Measurements from ENCODE around the gene MT1F.
A peak's percentile ranks its signal among the peaks of the same experiment; 100 is the strongest.
"Not testable (repeated sequence)": the region's sequence is repeated elsewhere in the genome, so short reads cannot be mapped to it uniquely, and the experiment has no call there.

The MT1F gene

DNA sequence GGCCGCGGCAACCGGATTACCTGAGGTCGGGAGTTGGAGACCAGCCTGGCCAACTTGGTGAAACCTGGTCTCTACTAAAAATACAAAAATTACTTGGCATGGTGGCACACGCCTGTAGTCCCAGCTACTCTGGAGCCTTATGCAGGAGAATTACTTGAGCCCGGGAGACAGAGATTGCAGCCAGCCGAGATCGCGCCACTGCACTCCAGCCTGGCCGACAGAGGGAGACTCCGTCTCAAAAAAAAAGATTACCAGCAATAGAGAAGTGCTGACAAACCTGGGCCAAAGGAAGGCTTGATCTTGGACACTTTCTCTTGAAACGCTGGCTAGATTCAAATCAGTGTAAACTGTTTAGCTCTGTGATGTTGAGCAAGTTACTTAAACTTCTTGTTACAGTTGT, 16.2 kb downstream of the MT1F start:
- no peak for DNase-seq

GRCh38 chr16:56674570-56674969, 16.8 kb downstream of the MT1F start:
- DNase-seq: not testable (repeated sequence)

DNA sequence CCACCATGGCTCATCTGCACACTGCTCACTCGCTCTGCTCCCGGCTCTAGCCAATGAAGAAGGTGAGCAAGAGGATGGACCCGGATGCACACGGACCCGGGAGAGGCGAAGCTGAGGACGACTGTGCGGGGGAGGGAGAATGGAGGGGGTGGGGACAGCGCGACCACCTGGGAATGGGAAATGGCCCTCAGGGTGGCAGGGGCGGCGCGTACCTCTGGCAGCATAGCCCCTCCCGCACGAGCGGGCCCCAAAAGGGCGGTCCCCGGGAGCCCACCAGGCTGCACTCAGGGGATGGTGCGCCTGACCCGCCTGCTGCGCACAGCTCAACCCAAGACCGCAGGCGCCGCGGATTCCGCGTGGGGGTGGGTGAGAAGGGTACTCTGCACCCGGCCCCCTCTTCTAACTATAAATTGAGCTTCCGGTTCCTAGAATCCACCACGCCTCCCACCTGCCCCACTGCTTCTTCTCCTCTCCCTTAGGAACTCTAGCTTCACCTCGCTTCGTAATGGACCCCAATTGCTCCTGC, 18.0 kb downstream of the MT1F start:
- no peak for DNase-seq

GRCh38 chr16:56677474-56677873, 19.7 kb downstream of the MT1F start:
- no peak for DNase-seq

GRCh38 chr16:56679078-56679730, 21.4 kb downstream of the MT1F start:
- no peak for DNase-seq

DNA sequence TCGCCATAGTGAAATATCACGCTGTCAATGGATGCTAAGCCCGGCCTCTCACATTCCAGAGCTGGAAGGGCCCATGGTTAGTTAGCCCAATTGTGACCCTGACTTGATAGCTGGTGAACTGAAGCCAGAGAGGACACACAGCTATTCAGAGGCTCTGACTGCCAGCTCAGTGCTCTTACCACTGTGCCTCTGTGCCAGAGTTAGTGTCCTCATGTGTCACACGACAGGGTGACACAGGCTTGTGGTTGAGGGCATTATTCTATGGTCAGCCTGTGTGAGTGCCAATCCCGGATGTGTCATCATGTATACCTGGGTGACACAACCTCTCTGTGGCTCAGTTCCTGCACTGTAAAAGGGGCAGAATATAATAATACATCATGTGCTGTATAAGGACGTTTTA, 22.1 kb downstream of the MT1F start:
- no peak for DNase-seq

GRCh38 chr16:56681939-56682702, 24.4 kb downstream of the MT1F start, which contains the start of gene MT1X:
Gene MT1X, plus strand, starts transcription at chr16:56682470. Its CDS starts 71 bp downstream, at chr16:56682541.
- peak; percentile 75 for DNase-seq

DNA sequence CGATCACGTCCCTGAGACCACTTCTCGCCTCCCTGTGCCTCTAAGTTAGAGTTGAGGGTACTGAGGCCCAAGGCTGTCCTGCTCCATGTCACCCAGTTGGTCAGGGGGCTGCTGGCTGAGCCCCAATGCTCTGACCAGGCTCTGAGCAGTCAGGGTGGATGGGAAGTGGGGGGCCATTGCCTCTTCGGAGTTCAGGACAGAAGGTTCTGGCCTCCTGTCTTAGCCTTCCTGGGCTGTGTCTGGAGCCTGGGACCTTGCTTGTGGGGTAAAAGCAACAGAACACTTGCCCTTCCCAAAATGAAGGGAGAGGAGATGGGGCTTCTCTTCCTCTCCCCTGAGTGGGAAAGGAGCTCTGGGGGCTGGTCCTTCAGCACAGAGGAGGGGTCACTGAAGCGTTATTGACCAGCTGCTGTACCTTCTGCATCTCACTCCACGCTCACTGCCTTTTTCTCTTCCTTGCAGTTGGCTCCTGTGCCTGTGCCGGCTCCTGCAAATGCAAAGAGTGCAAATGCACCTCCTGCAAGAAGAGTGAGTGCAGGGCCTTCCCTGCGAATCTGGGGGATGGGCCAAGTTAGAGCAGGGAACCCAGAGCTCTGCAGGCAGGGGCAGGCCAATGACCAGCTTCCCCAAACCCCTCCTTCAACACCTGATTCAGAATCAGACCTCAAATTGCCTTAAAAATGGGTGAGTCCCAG, 25.1 kb downstream of the MT1F start:
- no peak for DNase-seq

DNA sequence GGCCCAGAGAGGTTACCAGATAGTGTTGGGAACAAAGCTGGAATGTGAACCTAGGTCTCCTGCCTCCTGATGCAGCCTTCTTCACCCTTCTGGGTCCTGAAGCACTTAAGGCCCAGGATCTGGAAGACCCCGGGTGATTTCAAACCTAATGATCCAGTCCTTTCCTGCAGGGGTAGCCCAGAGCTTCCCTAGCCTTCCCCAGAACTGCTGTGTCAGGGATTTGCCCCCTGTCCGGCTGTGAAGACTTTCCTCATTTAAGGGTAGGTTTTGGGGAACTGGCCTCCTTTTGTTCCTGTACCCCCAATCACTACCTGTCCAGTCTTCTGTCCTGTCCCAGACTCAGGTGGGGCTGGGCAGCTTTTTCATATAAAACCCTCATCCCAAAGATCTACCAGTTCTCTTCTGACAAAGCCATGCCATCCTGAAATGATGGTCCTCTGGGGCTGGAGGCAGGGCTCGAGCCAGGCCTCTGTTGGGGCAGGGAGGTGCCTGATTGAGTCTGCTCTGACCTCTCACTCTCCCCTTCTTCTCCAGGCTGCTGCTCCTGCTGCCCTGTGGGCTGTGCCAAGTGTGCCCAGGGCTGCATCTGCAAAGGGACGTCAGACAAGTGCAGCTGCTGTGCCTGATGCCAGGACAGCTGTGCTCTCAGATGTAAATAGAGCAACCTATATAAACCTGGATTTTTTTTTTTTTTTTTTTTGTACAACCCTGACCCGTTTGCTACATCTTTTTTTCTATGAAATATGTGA, 25.8 kb downstream of the MT1F start:
- no peak for DNase-seq

DNA sequence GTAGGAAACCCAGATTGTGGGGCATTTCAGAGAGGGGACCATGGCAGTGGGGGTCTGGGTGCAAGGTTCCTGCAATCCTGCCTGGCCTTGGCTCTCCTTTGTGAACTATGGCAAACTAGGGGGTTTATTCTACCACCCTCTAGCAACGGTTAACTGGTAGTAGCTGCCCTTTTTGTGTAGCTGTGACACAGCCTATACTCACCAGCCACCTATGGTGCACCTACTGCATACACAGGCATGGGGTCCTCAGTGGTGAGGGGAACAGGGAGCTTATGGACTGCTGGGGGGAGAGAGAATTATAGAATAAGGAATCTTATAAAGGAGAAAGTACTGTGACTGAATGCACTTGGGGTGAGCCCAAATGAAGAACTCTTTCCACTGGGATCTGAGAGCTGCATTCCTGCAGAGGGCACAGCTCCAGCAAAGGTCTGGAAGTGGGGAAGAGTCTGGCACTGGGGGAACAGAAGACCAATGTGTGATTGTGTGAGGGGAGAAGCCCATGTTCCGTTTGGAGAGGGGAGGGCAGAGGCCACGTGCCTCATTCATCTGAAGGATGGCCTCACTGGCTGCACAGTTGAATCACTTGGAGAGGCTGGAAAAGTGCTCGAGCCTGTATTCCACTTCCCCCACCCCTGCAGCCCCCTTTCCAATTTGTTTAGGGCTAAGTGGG, 26.6 kb downstream of the MT1F start:
- DNase-seq: no peak

DNA sequence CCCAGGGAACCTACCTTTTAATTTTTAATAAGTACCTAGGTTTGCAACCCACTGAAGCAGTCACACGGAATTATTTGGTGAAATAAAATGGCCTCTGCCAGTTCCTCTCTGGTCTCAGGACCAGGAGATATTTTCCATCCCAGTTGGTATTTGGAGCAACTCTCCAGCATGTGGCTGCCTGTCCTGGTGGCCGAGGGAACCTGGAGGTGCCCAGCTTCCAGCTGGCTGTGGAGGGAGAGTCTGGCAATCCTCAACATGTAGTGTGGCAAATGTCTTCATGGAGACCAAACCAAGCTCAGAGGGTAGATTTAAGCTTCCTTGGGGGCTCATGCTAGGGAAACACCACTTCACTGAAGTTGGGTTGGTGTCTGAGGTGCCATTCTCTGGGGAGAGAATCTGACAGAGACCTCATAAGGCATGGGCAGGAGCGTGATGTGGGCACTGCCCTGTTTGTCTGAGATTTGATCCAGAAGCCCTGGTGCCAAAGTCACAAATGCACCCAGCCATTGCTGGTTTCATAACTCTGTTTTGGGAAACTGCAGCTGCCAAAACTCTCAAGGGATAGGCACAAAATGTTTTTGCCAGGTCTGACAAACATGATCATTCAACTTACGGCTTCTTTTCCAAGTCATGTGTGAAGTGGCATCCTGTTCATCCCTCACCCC, 27.3 kb downstream of the MT1F start:
- no peak for DNase-seq

- no peak for DNase-seq
These were observed 29.0 kb downstream of the MT1F start for GRCh38 chr16:56686758-56687157.

DNA sequence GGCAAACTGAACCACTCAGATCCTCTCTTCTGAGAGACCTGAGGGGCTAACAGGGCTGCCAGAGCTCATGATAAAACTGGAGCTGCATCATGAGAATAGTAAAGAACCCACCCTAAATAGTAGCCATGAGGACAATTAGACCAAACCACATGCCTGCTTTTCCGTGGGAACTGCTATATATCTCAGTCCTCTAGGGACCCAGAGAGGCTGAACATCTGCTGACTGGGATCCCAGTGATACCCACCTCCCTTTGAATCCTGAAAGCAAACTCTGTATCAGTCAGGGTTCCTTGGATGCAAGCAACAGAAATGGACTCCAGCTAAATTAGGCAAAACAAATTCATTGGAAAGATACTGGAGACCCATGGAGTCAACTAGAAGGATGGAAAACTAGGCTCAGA, 31.0 kb downstream of the MT1F start:
- DNase-seq: no peak

DNA sequence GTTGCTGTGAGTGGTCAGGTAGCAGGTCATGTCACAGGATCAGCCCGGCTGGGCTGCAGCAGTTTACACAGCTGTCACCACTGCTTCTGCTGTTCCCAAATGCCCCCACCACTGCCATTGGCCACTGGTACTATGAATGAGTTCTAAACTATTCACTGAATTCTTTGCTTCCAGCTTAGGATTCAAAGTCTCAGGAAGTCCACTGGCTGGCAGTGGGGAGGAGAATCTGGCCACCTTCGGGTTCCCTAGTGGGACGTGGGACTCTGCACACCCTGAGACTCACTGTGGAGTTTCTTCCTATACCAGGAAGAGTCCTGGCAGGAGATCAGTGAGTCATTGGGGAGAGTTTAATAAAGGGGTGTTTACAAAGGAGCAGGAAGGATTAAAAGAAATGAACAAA, 31.4 kb downstream of the MT1F start:
- DNase-seq: no peak

DNA sequence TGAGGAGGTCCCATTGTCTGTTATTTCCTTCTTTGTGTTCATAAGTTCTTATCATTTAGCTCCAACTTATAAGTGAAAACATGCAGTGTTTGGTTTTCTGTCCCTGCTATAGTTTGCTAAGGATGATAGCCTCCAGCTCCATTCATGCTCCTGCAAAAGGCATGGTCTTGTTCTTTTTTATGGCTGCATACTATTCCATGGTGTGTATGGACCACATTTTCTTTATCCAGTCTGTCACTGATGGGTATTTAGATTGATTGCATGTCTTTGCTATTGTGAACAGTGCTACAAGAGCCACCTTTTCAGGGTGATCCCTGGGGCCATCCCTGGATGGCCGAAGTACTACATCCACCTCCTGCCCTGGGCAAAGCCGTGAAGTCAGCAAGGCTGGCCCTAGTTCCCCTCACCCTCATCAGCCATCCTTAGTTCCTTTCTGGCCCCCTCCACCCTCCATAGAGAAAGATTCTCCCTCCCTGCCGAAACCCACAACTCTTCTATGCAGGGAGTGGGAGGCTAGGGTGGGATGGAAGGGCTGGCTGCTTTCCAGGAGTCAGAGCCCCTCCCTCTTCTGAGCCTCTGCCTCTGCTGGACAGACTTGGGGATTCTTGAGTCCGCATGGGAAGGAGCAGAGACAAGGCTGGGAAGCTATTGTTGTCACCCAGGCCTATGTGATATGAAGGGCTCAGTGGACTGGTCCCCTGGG, 32.8 kb downstream of the MT1F start:
- no peak for DNase-seq

DNA sequence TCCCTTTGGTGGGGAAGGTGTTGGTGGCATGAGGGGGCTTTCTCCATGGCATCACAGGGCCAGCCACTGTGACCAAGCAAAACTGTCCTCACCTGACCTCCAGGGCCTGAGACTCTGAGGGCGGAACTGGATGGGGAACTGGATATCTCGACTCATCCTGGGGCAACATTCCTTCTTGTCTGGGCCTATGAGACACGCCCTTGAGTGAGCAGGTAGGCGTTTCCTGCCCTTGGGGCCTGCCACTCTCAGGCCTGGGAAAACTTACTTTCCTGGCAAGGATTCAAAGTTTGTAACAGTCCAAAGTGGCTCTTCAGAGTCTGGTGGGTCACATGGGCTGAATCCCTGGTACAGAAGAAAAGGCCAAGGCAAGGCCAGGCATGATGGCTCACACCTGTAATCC, 34.1 kb downstream of the MT1F start:
- DNase-seq: no peak

GRCh38 chr16:56695246-56695645, 37.5 kb downstream of the MT1F start:
- DNase-seq: no peak

GRCh38 chr16:56697456-56698155, 39.8 kb downstream of the MT1F start:
- DNase-seq: no peak

GRCh38 chr16:56700195-56700594, 42.4 kb downstream of the MT1F start:
- DNase-seq: no peak

DNA sequence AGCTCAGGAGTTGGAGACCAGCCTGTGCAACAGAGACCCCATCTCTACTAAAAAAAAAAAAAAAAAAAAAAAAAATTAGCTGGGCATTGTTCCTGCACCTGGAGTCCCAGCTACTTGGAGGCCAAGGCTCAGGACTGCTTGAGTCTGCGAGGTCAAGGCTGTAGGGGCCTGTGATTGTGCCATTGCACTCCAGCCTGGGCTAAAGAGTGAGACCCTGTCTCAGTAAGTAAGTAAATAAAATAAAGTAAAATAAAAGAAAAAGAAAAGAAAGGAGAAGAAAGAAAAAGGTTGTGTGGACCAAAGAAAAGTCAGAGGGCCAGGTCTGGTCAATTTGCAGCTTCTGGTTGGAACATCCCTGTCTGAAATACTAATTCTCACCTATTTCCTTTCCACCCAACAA, 42.9 kb downstream of the MT1F start:
- DNase-seq: no peak

GRCh38 chr16:56701534-56701933, 43.8 kb downstream of the MT1F start:
- DNase-seq: no peak
